Right lobe of liver (tissue), 4 donors: ENCODE results near the gene ZNF740.

Experiments
- POLR2A ChIP-seq: fragments of 450-650 bp; IDR thresholded peaks from one replicate; pipeline ENCODE4 v1.6.1; 2017; ENCODE audit warnings: antibody characterized with exemption, mild to moderate bottlenecking
- TF ChIP-seq, protein P1 (sequence below), 4 donors: fragments of 200-600 bp in 3 of 4; fragments of 450-650 bp in 1 of 4; IDR thresholded peaks; one replicate each; pipeline versions ENCODE4 v1.5.1 to v1.8.0; 2016 to 2022; ENCODE audit warnings: antibody characterized with exemption in 4 of 4, mild to moderate bottlenecking in 2 of 4
- donor health status: DM: no; HTN: no; CAD: no.
- donor health status: DM: no; HTN: no; CAD: no.
- donor health status: DM: no; HTN: yes; CAD: no.

DNA sequence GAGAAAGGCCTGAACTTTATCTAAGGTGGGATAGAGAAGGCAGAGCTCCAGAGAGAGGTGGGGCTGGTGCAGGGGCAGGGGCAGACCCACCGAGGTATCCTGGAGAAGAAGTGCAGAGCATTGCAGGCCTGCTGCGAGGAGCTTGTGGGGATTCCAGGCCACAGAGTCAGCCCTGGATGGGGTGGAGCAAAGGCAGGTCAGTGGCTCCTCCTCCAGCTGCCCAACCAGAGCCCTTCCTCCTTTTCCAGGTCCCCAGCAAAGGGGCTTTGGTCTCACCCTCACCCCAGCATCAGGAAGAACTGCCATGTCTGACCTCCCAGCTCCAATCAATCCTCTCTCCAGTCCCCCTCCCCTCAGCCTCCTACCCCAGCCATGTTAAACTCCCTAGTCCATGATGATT is 19.8 kb upstream of the ZNF740 start:
- no peak for TF ChIP-seq POLR2A
- TF ChIP-seq, protein P1, sequence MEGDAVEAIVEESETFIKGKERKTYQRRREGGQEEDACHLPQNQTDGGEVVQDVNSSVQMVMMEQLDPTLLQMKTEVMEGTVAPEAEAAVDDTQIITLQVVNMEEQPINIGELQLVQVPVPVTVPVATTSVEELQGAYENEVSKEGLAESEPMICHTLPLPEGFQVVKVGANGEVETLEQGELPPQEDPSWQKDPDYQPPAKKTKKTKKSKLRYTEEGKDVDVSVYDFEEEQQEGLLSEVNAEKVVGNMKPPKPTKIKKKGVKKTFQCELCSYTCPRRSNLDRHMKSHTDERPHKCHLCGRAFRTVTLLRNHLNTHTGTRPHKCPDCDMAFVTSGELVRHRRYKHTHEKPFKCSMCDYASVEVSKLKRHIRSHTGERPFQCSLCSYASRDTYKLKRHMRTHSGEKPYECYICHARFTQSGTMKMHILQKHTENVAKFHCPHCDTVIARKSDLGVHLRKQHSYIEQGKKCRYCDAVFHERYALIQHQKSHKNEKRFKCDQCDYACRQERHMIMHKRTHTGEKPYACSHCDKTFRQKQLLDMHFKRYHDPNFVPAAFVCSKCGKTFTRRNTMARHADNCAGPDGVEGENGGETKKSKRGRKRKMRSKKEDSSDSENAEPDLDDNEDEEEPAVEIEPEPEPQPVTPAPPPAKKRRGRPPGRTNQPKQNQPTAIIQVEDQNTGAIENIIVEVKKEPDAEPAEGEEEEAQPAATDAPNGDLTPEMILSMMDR (IDR thresholded peaks at IDR 0.05), result no peak
